RWPE1 (cell line): ENCODE data around the gene RAC3.

Experiments used
- CTCF ChIA-PET: fragments of 350-600 bp; sonication (Branson Sonifier 250); formaldehyde crosslinking; extraction: SDS; loops from one replicate; lab custom pipeline; 2021; lab: Yijun Ruan, JAX
- POLR2A ChIA-PET: fragments of 400-600 bp; formaldehyde crosslinking; extraction: SDS; loops from one replicate; lab custom pipeline; 2020; ENCODE audit warnings: antibody characterized with exemption; ENCODE audit not compliant: low non-redundant PET; lab: Yijun Ruan, JAX
- DNase-seq: peaks from one replicate; pipeline ENCODE4 v3.0.0; 2012; ENCODE audit warnings: low spot score
- H3K27ac ChIP-seq: fragments of 450-650 bp; 2 replicates; pipeline ENCODE4 v1.5.1; 2017
- TF ChIP-seq, protein P1 (sequence below): fragments of 450-650 bp; conservative IDR thresholded peaks from 2 replicates; pipeline ENCODE4 v1.5.1; 2017; ENCODE audit warnings: low read depth, mild to moderate bottlenecking

RAC3 gene

GRCh38 chr17:82050761-82051641, 19.5 kb downstream of the RAC3 start:
- peak overlapping the region; percentile 79 for H3K27ac ChIP-seq
- ChIA-PET CTCF (interaction anchor here (2.3 kb wide), 1 partner anchor 21 kb away, joined by 8 read pairs; no protein-coding TSS in a partner anchor), POLR2A (interaction anchor here (1.2 to 1.3 kb wide), 2 partner anchors 13 to 17 kb away, joined by 3 to 4 read pairs; partner anchors contain the start of gene DCXR)
- no peak for DNase-seq
- TF ChIP-seq, protein P1, sequence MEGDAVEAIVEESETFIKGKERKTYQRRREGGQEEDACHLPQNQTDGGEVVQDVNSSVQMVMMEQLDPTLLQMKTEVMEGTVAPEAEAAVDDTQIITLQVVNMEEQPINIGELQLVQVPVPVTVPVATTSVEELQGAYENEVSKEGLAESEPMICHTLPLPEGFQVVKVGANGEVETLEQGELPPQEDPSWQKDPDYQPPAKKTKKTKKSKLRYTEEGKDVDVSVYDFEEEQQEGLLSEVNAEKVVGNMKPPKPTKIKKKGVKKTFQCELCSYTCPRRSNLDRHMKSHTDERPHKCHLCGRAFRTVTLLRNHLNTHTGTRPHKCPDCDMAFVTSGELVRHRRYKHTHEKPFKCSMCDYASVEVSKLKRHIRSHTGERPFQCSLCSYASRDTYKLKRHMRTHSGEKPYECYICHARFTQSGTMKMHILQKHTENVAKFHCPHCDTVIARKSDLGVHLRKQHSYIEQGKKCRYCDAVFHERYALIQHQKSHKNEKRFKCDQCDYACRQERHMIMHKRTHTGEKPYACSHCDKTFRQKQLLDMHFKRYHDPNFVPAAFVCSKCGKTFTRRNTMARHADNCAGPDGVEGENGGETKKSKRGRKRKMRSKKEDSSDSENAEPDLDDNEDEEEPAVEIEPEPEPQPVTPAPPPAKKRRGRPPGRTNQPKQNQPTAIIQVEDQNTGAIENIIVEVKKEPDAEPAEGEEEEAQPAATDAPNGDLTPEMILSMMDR: no peak

- H3K27ac ChIP-seq: peak within 1 kb of the TSS; percentile 79
- ChIA-PET CTCF (no interaction called here), POLR2A (interaction anchor here (0.9 kb wide), 1 partner anchor 13 kb away, joined by 4 read pairs; no protein-coding TSS in a partner anchor)
- TF ChIP-seq, protein P1: no peak
- DNase-seq: peak; percentile 68
Observed at GRCh38 chr17:82051776-82052637, 20.5 kb downstream of the RAC3 start, which contains the start of the genes GPS1 and RFNG. Gene GPS1 (plus strand): TSS chr17:82051898. CDS start chr17:82051932, 34 bp downstream. Gene RFNG (minus strand): TSS chr17:82051811. CDS start chr17:82051766, 45 bp downstream.

- no peak for DNase-seq
- ChIA-PET POLR2A (interaction anchor here (0.9 kb wide), 1 partner anchor 12 kb away, joined by 4 read pairs; no protein-coding TSS in a partner anchor), CTCF (interaction anchor here (2.0 kb wide), 1 partner anchor 22 kb away, joined by 5 read pairs; no protein-coding TSS in a partner anchor)
- peak overlapping the region; percentile 79 for H3K27ac ChIP-seq
- TF ChIP-seq, protein P1: no peak
Observed at GRCh38 chr17:82052638-82053059, 21.2 kb downstream of the RAC3 start.

DNA sequence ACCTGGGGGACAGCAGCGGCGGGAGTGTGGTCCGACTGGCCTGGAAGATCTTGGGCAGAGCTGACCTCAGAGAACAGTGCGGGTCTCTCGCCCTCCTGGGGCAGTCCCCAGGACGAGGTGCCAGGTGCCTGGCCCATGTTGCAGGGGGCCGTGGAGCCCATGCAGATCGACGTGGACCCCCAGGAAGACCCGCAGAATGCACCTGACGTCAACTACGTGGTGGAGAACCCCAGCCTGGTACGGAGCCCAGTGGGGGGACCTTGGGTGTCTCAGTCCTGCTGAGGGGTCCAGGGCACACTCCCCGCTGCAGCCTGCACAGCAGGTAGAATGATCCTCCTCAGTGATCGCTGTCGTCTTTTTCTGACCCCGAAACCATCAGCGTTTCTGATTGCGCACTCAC, 21.7 kb downstream of the RAC3 start:
- H3K27ac ChIP-seq: peak overlapping the region; percentile 79
- DNase-seq: no peak
- CTCF ChIA-PET: interaction anchor here (0.6 to 2.0 kb wide), 2 partner anchors 22 to 29 kb away, joined by 3 to 5 read pairs; no protein-coding TSS in a partner anchor
- POLR2A ChIA-PET: no interaction called here
- TF ChIP-seq, protein P1: no peak

DNA sequence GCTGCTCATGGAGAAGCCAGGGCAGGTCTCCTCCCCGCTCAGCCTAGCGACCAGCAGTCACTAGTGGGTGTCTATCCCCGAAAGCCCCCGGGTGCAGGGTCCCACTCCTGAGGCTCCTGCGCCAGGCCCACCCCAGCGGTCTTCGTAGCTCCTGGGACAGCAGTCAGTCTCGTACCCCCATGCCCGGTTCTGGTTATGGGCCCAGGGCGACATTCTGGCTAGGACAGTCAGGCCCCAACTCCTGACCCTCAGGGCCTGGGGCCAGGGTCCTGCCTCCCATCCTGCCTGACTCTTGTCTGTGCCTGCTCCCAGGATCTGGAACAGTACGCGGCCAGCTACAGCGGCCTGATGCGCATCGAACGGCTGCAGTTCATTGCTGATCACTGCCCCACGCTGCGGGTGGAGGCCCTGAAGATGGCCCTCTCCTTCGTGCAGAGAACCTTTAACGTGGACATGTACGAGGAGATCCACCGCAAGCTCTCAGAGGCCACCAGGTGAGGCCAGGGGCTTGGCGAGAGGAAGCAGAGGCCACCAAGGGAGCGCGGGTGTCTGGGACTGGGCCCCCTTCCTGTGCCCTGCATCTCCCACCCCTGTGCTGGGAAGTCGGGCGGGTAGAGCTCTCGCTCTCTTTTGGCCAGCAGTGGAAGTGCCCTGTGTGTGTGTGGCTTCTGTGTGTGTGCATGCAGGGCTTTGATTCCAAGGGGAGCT, 22.2 kb downstream of the RAC3 start:
- peak overlapping the region; percentile 79 for H3K27ac ChIP-seq
- no peak for DNase-seq
- ChIA-PET CTCF (interaction anchor here (0.6 to 2.0 kb wide), 2 partner anchors 23 to 28 kb away, joined by 3 to 5 read pairs; no protein-coding TSS in a partner anchor), POLR2A (no interaction called here)
- TF ChIP-seq, protein P1: no peak
